ENCODE data around the gene TRIM47. TPM values are rescaled to one million over a fixed set of nuclear protein-coding genes. Genes with fewer than 3 reads are reported as not detected.

Gene TRIM47
- total RNA-seq, 1 experiment from 2014 or later = 86.7 TPM

DNA sequence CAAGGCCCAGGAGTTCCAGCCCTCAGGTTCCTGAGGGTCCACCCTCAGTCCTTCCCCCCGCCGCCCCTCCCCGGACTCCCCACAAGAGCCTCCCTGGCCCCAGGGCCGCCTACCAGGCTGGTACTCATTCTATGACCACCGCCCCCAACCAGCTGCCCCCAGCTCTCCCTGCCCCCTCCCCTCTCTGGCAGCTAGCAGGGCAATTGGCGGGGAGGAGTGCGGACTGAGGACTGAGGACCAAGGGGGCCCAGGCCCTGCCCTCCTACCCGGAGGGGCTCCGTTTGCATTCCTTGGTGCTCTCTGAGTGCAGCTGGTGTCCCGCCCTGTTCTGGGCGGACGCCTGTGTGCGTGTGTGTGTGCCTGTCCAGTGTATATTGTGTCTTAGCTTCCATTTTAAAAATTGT lies 53.2 kb downstream of the TRIM47 start:
- H3K4me1 ChIP-seq (ENCODE audit: control insufficient read depth in 1 of 2, insufficient read depth in 2 of 2, low read length in 2 of 2) = 0 out of 4 replicates have a peak, but pooled peaks cover 0 to 3% of the 10 kb centered on the region in 2 experiments
- no peaks in the 10 kb centered on the region for H3K27me3 ChIP-seq (ENCODE audit: insufficient read depth, low read length)
- ATAC-seq (no peak), DNase-seq (ENCODE audit: low read depth, low spot score) (no peak)
- no peaks in the 10 kb centered on the region for H3K9me2 ChIP-seq (ENCODE audit: insufficient read depth)
- H2AFZ ChIP-seq (ENCODE audit: low read depth, low read length, poor library complexity, severe bottlenecking) = no peak overlapping the region
- ChIA-PET CTCF (interaction anchor here (1.0 kb wide), 1 partner anchor 145 kb away, joined by 3 read pairs; no protein-coding TSS in a partner anchor), POLR2A (interaction anchor here (1.9 to 4.2 kb wide), 2 partner anchors 14 to 45 kb away, joined by 4 to 32 read pairs; a partner anchor contains a TSS), RAD21 (ENCODE audit: low non-redundant PET in 1 of 2, low total read pairs in 2 of 2, uncharacterized antibody in 2 of 2, unreplicated experiment in 2 of 2) (no interaction called here)
- no peaks in the 10 kb centered on the region for H3K9me3 ChIP-seq (ENCODE audit: control insufficient read depth in 1 of 2, insufficient read depth in 1 of 2, low read depth in 1 of 2, low read length in 2 of 2)
- TF ChIP-seq, protein P1, sequence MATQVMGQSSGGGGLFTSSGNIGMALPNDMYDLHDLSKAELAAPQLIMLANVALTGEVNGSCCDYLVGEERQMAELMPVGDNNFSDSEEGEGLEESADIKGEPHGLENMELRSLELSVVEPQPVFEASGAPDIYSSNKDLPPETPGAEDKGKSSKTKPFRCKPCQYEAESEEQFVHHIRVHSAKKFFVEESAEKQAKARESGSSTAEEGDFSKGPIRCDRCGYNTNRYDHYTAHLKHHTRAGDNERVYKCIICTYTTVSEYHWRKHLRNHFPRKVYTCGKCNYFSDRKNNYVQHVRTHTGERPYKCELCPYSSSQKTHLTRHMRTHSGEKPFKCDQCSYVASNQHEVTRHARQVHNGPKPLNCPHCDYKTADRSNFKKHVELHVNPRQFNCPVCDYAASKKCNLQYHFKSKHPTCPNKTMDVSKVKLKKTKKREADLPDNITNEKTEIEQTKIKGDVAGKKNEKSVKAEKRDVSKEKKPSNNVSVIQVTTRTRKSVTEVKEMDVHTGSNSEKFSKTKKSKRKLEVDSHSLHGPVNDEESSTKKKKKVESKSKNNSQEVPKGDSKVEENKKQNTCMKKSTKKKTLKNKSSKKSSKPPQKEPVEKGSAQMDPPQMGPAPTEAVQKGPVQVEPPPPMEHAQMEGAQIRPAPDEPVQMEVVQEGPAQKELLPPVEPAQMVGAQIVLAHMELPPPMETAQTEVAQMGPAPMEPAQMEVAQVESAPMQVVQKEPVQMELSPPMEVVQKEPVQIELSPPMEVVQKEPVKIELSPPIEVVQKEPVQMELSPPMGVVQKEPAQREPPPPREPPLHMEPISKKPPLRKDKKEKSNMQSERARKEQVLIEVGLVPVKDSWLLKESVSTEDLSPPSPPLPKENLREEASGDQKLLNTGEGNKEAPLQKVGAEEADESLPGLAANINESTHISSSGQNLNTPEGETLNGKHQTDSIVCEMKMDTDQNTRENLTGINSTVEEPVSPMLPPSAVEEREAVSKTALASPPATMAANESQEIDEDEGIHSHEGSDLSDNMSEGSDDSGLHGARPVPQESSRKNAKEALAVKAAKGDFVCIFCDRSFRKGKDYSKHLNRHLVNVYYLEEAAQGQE (IDR thresholded peaks at IDR 0.05; ENCODE audit: low read depth) = no peak
- TF ChIP-seq YY1 (IDR thresholded peaks at IDR 0.05; ENCODE audit: extremely low read depth, insufficient replicate concordance, low read depth, low read length) (no peak), RAD21 (IDR thresholded peaks at IDR 0.05; ENCODE audit: low read depth) (no peak), CEBPB (IDR thresholded peaks at IDR 0.05; ENCODE audit: low read depth) (no peak), EZH2phosphoT487 (IDR thresholded peaks at IDR 0.05; ENCODE audit: borderline replicate concordance) (no peak), POLR2A (IDR thresholded peaks at IDR 0.05; ENCODE audit: borderline replicate concordance, extremely low read depth, insufficient read depth, insufficient read length) (no peak), SIN3A (IDR thresholded peaks at IDR 0.05; ENCODE audit: low read depth) (no peak), JUND (IDR thresholded peaks at IDR 0.05) (no peak), CBX3 (IDR thresholded peaks at IDR 0.05; ENCODE audit: low read depth) (no peak), FOSL1 (IDR thresholded peaks at IDR 0.05; ENCODE audit: low read depth) (no peak), TCF7L2 (IDR thresholded peaks at IDR 0.05; ENCODE audit: borderline replicate concordance, extremely low read depth, insufficient read depth, insufficient read length) (no peak), ELF1 (IDR thresholded peaks at IDR 0.05; ENCODE audit: borderline replicate concordance, low read depth) (no peak), ZFX (IDR thresholded peaks at IDR 0.05) (no peak), SRF (IDR thresholded peaks at IDR 0.05; ENCODE audit: low read depth) (no peak)
- TF ChIP-seq, protein P2, sequence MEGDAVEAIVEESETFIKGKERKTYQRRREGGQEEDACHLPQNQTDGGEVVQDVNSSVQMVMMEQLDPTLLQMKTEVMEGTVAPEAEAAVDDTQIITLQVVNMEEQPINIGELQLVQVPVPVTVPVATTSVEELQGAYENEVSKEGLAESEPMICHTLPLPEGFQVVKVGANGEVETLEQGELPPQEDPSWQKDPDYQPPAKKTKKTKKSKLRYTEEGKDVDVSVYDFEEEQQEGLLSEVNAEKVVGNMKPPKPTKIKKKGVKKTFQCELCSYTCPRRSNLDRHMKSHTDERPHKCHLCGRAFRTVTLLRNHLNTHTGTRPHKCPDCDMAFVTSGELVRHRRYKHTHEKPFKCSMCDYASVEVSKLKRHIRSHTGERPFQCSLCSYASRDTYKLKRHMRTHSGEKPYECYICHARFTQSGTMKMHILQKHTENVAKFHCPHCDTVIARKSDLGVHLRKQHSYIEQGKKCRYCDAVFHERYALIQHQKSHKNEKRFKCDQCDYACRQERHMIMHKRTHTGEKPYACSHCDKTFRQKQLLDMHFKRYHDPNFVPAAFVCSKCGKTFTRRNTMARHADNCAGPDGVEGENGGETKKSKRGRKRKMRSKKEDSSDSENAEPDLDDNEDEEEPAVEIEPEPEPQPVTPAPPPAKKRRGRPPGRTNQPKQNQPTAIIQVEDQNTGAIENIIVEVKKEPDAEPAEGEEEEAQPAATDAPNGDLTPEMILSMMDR (IDR thresholded peaks at IDR 0.05 in 2 of 3, conservative IDR thresholded peaks at IDR 0.05 in 1 of 3; ENCODE audit: borderline replicate concordance in 1 of 3, insufficient read depth in 1 of 3, low read depth in 2 of 3, low read length in 2 of 3) = no peak
- TF ChIP-seq, protein P3, sequence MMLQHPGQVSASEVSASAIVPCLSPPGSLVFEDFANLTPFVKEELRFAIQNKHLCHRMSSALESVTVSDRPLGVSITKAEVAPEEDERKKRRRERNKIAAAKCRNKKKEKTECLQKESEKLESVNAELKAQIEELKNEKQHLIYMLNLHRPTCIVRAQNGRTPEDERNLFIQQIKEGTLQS (IDR thresholded peaks at IDR 0.05) = no peak
- H3K4me3 ChIP-seq (replicated peaks in 1 of 2; ENCODE audit: low read depth in 1 of 2, low read length in 2 of 2) = no peak overlapping the region
- H3K9ac ChIP-seq (ENCODE audit: low read length) = no peak overlapping the region
- H3K79me2 ChIP-seq (ENCODE audit: insufficient read depth, low read length) = no peaks in the 10 kb centered on the region
- peaks cover 11 to 19% of the 10 kb centered on the region in 2 experiments; a peak in 3 of 4 replicates for H3K36me3 ChIP-seq (ENCODE audit: control insufficient read depth in 1 of 2, insufficient read depth in 2 of 2, low read length in 2 of 2)
- BruUV-seq (replicated peaks) = no TSS peak
- H3K27ac ChIP-seq (ENCODE audit: low read depth, low read length) = no peak overlapping the region
- no peak overlapping the region for H3K4me2 ChIP-seq (ENCODE audit: low read length)
- no peaks in the 10 kb centered on the region for H4K20me1 ChIP-seq (ENCODE audit: insufficient read depth)
- intact Hi-C loops (cut with micrococcal nuclease) = no loop called here

Data from HCT116 (cell line).